Stimulated activated naive CD4-positive, alpha-beta T cell treated with Interleukin-2 at 50 U/mL for 16 hours (primary cell): ENCODE results near the gene CTTN.

ENCODE experiments used
- DNase-seq: peaks from one replicate; lab custom pipeline; 2025; lab: John Stamatoyannopoulos, UW

CTTN gene

GRCh38 chr11:70477176-70477575 lies 78.8 kb downstream of the CTTN start:
- no peak for DNase-seq

DNA sequence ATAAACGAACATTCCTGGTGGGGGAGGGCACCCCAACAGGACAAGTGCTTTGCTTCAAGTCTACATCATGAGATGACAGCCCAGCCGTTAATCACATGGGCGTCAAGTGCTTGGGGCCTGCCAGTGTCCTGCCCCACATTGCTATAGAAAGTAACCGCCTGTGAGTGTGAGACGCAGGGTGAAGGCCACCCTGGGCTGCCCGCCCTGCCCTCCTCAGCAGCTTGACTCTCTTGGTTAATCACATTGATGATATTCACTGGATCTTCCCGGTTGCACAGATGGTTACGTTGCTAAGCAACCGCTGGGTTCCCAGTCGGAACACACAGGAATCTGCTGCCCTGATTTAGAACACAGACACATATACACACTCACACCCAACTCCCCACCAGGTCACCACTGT lies 79.3 kb downstream of the CTTN start:
- no peak for DNase-seq

DNA sequence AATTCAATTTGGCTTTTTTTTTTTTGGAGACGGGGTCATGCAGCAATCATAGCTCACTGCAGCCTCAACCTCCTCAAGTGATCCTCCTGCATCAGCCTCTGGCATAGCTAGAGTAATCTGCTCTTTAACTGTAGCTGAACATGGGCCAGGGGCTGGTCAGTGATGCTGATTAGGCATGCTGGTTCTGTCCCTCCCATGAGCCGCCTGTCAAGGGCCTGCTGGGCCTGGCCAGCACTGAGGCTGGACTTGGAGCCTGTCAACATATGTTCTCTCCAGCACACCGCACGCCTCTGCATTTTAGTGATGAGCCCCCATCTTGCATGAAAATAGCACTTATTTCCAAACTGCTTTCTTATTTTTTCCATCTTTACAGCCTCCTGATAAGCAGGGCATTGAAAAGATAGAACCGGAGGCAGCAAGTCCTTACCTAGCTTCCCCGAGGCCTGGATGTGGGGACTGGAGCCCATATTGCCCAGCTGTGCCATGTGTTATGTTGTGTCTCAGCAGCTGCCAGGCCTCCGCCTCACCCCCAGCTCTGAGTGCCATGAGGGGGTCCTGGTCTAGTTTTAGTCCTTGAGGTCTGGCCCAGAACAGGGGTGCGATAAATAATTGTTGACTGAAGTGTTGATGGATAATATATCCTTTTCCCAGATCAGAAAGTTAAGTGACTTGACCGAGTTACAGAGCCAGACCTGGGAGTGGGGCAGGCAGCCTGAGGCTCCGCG lies 80.0 kb downstream of the CTTN start:
- DNase-seq, result no peak

- no peak for DNase-seq
Measured at GRCh38 chr11:70480711-70481110, 82.4 kb downstream of the CTTN start.

DNA sequence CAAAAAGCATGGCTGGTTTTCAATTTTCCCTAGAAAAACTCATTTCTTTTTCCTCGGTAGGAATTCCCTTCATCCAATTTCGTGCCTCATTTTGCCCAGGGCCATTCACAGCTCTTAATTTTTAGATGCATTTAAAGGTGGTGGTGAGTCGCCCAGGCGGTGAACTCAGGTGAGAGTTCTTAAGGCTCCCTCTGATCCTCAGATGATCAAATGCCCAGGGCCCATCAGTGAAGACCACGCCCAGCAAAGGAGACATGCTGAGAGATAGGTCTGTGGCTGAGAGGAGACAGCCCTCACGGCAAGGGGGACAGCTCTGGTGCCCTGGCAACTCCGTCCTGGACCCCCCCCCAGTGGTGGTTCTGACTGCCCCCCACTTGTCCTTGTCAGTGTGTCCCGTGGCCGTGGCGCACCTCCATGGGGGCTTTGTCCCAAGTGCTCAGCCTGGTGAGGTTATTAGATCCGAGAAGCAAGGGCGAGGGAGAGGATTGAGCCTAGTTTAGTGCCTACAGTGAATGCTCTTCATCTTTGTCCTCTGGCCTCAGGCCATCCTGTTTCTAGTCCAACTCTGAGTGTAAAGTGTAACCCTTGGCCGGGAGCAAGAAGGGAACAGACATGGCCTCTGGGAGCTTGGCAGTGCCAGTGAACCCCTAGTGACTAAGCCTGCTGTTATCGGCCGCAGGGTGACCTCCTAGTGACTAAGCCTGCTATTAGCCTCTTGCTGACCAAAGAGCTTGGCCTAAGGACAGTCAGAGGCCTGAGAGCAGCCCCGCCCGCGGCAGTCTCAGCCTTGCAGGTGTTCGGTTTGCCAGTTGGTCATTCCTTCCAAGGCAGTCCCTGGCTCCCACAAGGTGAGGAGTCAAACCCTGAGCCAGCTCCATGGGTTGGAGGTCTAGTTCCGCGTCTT lies 83.5 kb downstream of the CTTN start:
- DNase-seq, result no peak

- no peak for DNase-seq
Measured at GRCh38 chr11:70482529-70482917, 84.2 kb downstream of the CTTN start.

DNA sequence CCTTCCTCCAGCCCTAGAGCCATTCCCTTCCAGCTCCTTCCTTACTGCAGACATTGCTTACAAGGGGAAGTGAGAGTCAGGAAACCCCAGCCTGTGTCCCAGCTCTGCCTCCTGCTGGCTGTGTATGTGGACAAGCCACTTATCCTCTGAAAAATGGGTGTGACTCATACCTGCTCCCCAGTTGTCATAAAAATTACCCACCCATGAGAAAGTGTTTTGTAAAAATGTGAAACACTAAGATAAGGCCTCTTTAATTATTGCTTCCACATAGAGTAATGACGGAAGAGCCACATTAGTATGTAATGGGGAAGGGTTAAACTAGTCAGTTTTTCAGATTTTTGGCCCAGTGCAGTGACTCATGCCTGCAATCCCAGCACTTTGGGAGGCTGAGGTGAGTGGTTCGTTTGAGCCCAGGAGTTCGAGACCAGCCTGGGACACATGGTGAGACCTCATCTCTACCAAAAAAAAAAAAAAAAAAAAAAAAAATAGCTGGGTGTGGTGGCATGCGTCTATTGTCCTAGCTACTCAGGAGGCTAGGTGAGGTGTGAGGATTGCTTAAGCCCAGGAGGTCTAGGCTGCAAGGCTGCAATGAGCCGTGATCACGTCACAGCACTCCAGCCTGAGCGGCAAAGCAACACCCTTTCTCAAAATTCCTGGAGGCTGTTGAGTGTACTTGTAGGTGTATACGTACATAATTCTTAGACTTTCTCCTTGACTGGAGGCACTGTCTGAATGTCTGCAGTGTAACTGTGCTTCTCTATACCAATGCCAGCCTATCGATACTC lies 84.9 kb downstream of the CTTN start:
- no peak for DNase-seq

GRCh38 chr11:70483917-70484316 lies 85.6 kb downstream of the CTTN start:
- DNase-seq, result no peak

- no peak for DNase-seq
Measured at GRCh38 chr11:70485326-70486025, 87.1 kb downstream of the CTTN start.

- no peak for DNase-seq
Measured at GRCh38 chr11:70486026-70486415, 87.7 kb downstream of the CTTN start.
